Lower leg skin (tissue), 4 donors: Measurements from ENCODE around the gene CARD8. TPM values are rescaled to one million over a fixed set of nuclear protein-coding genes. Genes with fewer than 3 reads are reported as not detected.

ENCODE experiments used
- DNase-seq, 2 donors: peaks; one replicate each; pipeline ENCODE4 v3.0.0-alpha.2; 2019; ENCODE audit warnings: low spot score in 2 of 2
- H3K4me3 ChIP-seq: fragments of 200-600 bp; sonication (generic); 2 replicates; pipeline ENCODE4 v1.5.1; 2017; ENCODE audit warnings: mild to moderate bottlenecking, low read depth; ENCODE audit not compliant: poor library complexity, severe bottlenecking
- POLR2A ChIP-seq, 2 donors: fragments of 450-650 bp; IDR thresholded peaks; one replicate each; pipeline ENCODE4 v1.6.1; 2016 to 2017; ENCODE audit warnings: antibody characterized with exemption in 2 of 2, mild to moderate bottlenecking in 1 of 2, moderate library complexity in 1 of 2
- WGBS, 2 donors: methylation state at CpG; one replicate each; pipeline ENCODE4 v1.1.5; 2018; 5-methylcytosine and 5-hydroxymethylcytosine counted together
- intact Hi-C: fragments of 100-400 bp; cut with DNase I; formaldehyde crosslinking; loops from one replicate; pipeline ENCODE4 v1.15.0; 2023; ENCODE audit warnings: low total_unique reads
- total RNA-seq, 4 donors: library from RNA; depleted of rRNA; stranded (reverse); fragments of >200 nt; gene quantifications; one replicate each; pipeline ENCODE4 v1.1.0, GENCODE V29; 2016
- TF ChIP-seq, protein P1 (sequence below), 3 donors: fragments of 450-650 bp; IDR thresholded peaks; one replicate each; pipeline ENCODE4 v1.5.1; 2016; ENCODE audit warnings: antibody characterized with exemption in 3 of 3, mild to moderate bottlenecking in 3 of 3, moderate library complexity in 2 of 3

The CARD8 gene
- total RNA-seq, 4 donors from 2014 or later, result 9.3 to 14.1 (median 11.1) TPM

DNA sequence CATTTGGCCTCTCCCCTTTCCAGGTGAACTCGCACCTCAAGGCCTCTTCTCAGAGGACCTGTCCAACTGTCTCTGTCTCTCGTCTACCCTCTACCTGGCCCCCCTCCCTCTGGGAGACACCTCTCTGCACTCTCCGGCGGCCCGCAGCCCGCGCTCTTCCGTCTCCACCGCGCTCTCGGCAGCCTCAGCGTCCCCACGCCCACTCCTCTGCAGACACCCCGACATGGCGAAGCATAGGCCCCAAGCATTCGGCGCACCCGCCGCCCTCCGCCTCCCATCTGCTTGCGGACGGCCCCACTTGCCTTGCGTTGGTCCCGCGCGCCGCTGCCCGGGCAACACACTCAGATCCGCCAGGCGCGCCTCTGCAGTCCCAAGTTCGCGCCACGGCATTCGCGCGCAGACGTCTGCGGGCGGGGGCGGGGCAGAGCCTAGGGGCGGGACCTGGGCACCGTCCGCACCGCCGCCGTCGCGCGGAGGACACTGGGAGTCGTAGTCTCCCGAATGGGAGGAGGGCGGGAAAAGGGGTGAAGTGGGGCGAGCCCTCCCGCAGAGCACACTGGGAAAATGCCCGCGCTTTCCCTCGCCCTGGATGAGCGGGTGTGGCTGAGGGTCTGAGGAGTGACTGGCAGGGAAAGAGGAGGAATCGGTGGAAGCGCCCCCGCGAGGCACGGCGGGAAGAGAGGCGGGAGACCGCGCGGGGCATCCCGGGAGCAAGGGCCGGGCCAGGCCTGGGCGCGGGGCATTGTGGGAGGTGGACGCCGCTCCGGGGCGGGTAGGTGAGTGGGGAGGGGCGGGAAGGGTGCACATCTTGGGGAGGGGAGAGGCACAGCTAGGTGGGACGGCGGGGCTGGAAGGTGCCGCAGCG is 85.5 kb downstream of the CARD8 start, which contains the start of the genes LIG1 and ZSWIM9:
Gene LIG1 (minus strand): TSS at position 406 of the 865 bp plus-strand sequence. CDS start 4,778 bp downstream, outside the sequence.
Gene ZSWIM9 (plus strand): TSS at position 742 of the 865 bp plus-strand sequence. CDS start 1,123 bp downstream, outside the sequence.
- intact Hi-C loops, result no loop called here
- DNase-seq, result peak; percentile 86 to 97
- peak within 1 kb of the TSS; percentile 86 for H3K4me3 ChIP-seq
- 0% methylated on average over 53 to 75 of the region's 82 CpGs for WGBS, 2 donors
- TF ChIP-seq POLR2A (IDR thresholded peaks at IDR 0.05), result no peak
- TF ChIP-seq, protein P1, sequence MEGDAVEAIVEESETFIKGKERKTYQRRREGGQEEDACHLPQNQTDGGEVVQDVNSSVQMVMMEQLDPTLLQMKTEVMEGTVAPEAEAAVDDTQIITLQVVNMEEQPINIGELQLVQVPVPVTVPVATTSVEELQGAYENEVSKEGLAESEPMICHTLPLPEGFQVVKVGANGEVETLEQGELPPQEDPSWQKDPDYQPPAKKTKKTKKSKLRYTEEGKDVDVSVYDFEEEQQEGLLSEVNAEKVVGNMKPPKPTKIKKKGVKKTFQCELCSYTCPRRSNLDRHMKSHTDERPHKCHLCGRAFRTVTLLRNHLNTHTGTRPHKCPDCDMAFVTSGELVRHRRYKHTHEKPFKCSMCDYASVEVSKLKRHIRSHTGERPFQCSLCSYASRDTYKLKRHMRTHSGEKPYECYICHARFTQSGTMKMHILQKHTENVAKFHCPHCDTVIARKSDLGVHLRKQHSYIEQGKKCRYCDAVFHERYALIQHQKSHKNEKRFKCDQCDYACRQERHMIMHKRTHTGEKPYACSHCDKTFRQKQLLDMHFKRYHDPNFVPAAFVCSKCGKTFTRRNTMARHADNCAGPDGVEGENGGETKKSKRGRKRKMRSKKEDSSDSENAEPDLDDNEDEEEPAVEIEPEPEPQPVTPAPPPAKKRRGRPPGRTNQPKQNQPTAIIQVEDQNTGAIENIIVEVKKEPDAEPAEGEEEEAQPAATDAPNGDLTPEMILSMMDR (IDR thresholded peaks at IDR 0.05), result peak in 1 of 3 donors; percentile 23

- 1 to 6% methylated on average over 13 to 14 of the region's 15 CpGs for WGBS, 2 donors
- no peak overlapping the region for H3K4me3 ChIP-seq
- peak; percentile 65 to 94 for DNase-seq
- TF ChIP-seq POLR2A (IDR thresholded peaks at IDR 0.05), result no peak
- TF ChIP-seq, protein P1 (IDR thresholded peaks at IDR 0.05), result no peak
- intact Hi-C loops, result no loop called here
Observed at GRCh38 chr19:48169578-48169938, 86.2 kb downstream of the CARD8 start.

- H3K4me3 ChIP-seq, result no peak overlapping the region
- intact Hi-C loops, result no loop called here
- no peak for DNase-seq
- 72 to 78% methylated on average over 5 of the region's 5 CpGs for WGBS, 2 donors
- TF ChIP-seq, protein P1 (IDR thresholded peaks at IDR 0.05), result no peak
- TF ChIP-seq POLR2A (IDR thresholded peaks at IDR 0.05), result no peak
Observed at GRCh38 chr19:48168689-48169088, 87.0 kb downstream of the CARD8 start.

GRCh38 chr19:48158210-48158790 is 97.4 kb downstream of the CARD8 start:
- no peak overlapping the region for H3K4me3 ChIP-seq
- DNase-seq, result no peak
- WGBS, 2 donors, result 87% methylated on average over 12 of the region's 12 CpGs
- intact Hi-C loops, result no loop called here
- TF ChIP-seq, protein P1 (IDR thresholded peaks at IDR 0.05), result no peak
- no peak for TF ChIP-seq POLR2A (IDR thresholded peaks at IDR 0.05)

Other genes with a start within 250 kb of the CARD8 start
- gene CABP5, start 211.8 kb downstream of the CARD8 start, total RNA-seq, result not detected
- 1 to 10 TPM; 1.4 to 7.6 (median 4.5) TPM for gene PLA2G4C, start 145.1 kb downstream of the CARD8 start, total RNA-seq
- gene LIG1, start 85.6 kb downstream of the CARD8 start, total RNA-seq, result 10 to 100 TPM; 20.8 to 44.2 (median 32.9) TPM
- 1 to 10 TPM; 5.5 to 9.9 (median 6.9) TPM for gene ZSWIM9, start 85.2 kb downstream of the CARD8 start, total RNA-seq
- under 1 TPM in 3 of 4 donors, not detected in 1; 0.15 to 0.81 (median 0.62) TPM for gene ZNF114, start 14.2 kb upstream of the CARD8 start, total RNA-seq
- 10 to 100 TPM; 11.5 to 29.3 (median 14.7) TPM for gene EMP3, start 69.6 kb upstream of the CARD8 start, total RNA-seq
- 10 to 100 TPM in 1 of 4 donors, 1 to 10 TPM in 3; 6.7 to 21.0 (median 8.7) TPM for gene TMEM143, start 108.0 kb upstream of the CARD8 start, total RNA-seq
- gene SYNGR4, start 108.5 kb upstream of the CARD8 start, total RNA-seq, result not detected
- gene KDELR1, start 135.6 kb upstream of the CARD8 start, total RNA-seq, result 10 to 100 TPM; 71.3 to 99.6 (median 80.3) TPM
- under 1 TPM; 0.17 to 0.47 (median 0.42) TPM for gene GRIN2D, start 137.8 kb upstream of the CARD8 start, total RNA-seq
- 10 to 100 TPM; 33.3 to 44.4 (median 39.3) TPM for gene GRWD1, start 190.1 kb upstream of the CARD8 start, total RNA-seq
- gene KCNJ14, start 199.7 kb upstream of the CARD8 start, total RNA-seq, result 1 to 10 TPM in 3 of 4 donors, under 1 TPM in 1; 0.86 to 4.7 (median 1.4) TPM
- 100 to 1,000 TPM in 1 of 4 donors, 10 to 100 TPM in 3; 67.7 to 162 (median 78.2) TPM for gene CYTH2, start 213.5 kb upstream of the CARD8 start, total RNA-seq